GM21360 (cell line): ENCODE results near the gene SPON2.

Experiments
- ATAC-seq: cut with Tn5 transposase; IDR thresholded peaks from one replicate; pipeline ENCODE4 v1.9.1; 2021; ENCODE audit warnings: mild to moderate bottlenecking, moderate library complexity; ENCODE audit not compliant: unreplicated experiment

The SPON2 gene

GRCh38 chr4:1195109-1195671 lies 22.8 kb upstream of the SPON2 start:
- no peak for ATAC-seq

- ATAC-seq = no peak
Measured at GRCh38 chr4:1194010-1194900, 21.9 kb upstream of the SPON2 start.

GRCh38 chr4:1193206-1194009 lies 21.0 kb upstream of the SPON2 start:
- ATAC-seq = no peak

- ATAC-seq = no peak
Measured at GRCh38 chr4:1192493-1193205, 20.3 kb upstream of the SPON2 start.

- ATAC-seq = no peak
Measured at GRCh38 chr4:1192091-1192492, 19.7 kb upstream of the SPON2 start.

- ATAC-seq = no peak
Measured at GRCh38 chr4:1191621-1192020, 19.2 kb upstream of the SPON2 start.

GRCh38 chr4:1187182-1187581 lies 14.8 kb upstream of the SPON2 start:
- ATAC-seq = no peak

GRCh38 chr4:1183985-1184773 lies 11.8 kb upstream of the SPON2 start:
- ATAC-seq = peak; percentile 49

- ATAC-seq = no peak
Measured at GRCh38 chr4:1182313-1182712, 9.9 kb upstream of the SPON2 start.

- ATAC-seq = no peak
Measured at GRCh38 chr4:1180663-1181062, 8.3 kb upstream of the SPON2 start.

- no peak for ATAC-seq
Measured at GRCh38 chr4:1179976-1180375, 7.6 kb upstream of the SPON2 start.

- no peak for ATAC-seq
Measured at GRCh38 chr4:1179089-1179441, 6.7 kb upstream of the SPON2 start.

GRCh38 chr4:1178300-1179088 lies 6.1 kb upstream of the SPON2 start:
- ATAC-seq = no peak

GRCh38 chr4:1177274-1178141 lies 5.1 kb upstream of the SPON2 start:
- no peak for ATAC-seq

- ATAC-seq = no peak
Measured at GRCh38 chr4:1176398-1177273, 4.3 kb upstream of the SPON2 start.

- no peak for ATAC-seq
Measured at GRCh38 chr4:1175635-1176229, 3.3 kb upstream of the SPON2 start.

GRCh38 chr4:1174941-1175634 lies 2.7 kb upstream of the SPON2 start:
- ATAC-seq = no peak
